Measurements from ENCODE around the gene PLA2G4E.

The PLA2G4E gene

DNA sequence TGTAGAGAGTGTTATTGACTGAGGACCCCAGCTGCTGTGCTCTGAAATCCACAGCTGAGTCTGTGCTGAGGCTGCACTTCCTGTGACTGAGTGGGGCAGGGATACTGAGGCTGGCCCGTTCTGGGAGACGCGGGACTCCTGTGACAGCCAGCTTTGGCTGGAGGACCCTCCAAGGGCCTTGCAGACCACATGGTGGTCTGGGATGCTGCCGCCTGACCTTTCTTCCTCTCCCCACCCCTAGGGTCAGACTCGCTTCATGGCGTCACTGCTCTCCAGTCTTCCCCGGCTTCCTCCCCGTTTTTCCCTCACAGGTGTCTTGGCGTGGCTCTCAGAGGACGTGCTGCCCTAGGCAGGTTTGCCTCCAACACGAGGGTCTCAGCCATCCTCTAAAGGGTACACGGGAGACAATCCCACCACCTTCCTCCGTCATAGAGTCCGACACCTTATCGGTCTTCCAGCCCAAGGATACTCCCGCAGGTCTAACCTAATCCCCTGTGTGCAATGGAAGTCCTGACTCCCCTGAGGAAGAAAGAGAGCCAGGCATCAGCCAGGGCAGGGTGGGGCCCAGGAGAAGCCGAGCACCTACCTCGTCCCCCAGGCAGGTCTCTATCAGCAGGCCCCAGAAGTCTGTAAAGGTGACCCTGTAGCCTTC is 28.6 kb downstream of the PLA2G4E start:
- DNase-seq: no peak

DNA sequence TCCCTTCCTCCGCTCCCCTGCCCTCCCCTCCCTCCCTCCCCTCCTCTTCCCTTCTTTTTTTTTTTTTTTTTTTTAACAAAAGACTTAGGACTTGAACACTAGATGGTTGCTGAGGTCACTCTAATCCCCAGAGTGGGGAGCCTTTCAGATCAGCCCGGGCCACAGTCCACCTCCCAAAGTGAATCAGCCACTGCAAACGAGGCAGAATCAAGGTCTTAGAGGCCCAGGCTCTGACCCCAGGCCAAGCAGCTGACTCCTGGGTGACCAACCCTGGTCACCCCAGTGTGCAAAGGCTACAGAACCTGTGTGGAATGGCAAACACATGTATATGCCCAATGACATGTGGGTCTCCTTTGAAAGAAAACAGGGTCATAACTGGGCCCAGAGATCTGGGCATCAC is 30.2 kb downstream of the PLA2G4E start:
- DNase-seq: no peak

DNA sequence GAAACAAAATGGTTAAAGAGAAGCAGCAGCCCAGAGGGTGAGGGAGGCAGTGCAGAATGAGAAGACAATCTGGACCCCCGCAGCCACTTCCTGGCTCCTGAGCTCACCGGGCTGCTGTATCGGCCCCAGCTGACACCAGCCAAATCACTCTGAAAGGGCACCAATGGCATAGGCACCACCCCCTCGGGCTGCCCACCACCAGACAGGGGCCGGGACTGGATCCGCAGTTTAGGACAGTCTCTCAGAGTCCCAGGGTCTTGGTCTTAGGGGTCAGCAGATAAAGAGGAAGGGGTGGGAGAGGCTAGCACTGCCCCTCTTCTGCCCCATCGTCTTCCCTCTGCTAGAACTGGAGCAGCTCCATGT is 30.6 kb downstream of the PLA2G4E start:
- no peak for DNase-seq

DNA sequence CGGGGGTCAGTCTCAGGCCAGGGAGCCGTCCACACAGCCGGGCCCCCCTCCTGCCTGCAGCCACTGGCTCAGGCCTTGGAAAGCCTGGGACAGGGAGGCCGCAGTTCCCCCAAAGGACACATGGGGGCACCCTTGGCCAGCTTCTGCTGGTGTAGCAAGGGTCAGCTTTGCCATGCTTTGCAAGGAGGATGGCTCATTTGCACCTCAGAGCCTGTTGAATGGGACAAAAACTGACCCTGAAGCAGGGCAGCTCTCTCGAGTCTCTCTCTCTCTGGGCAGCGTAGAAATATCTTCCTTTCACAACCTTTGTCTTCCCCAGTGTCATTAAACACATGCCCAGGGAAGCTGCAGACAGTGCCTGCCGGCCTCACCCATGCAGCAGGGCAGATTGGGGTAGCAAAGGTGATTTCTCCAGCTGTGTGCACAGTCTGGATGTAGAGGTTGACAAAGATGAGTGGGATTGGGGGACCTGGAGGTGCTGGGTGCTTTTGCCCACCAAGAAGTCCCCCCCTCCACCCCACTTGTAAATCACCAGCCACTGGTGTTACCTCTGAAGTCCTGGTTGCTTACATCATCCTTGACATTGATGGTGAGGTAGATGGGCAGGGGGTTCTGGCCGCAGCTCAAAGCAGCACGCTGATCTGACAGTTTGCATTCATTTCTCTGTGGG is 31.1 kb downstream of the PLA2G4E start:
- peak; percentile 90 for DNase-seq

DNA sequence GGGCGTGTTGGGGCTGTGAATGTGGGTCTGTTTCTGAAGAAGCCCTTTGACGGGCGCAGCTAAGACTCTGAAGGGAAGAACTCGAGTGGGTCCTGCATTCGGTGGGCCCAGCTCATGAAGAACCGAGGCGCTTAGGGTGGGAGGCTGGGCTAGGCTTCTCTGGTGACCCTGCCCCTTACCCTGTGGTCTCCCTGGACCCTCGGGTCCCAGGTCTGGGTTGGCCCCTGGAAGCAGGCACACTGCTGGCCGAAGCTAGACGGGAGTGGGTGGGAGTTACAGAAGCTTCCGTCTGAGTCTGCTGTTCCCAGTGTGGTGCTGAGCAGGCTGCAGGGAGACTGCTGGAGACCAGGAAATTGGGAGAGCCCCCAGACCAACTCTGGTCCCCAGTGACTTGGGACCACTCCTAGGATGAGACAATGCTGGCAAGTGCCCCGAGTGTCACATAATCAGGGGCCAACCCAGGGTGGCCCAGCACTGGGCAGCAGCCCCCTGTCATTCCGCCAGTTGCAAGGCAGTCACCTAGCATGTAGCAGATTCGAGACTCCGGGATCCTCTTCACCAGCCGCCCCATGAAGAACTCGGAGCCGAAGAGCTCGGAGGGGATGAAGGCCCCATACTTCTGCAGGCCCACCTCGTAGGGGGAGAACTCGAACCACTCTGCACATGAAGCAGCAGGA is 31.8 kb downstream of the PLA2G4E start:
- no peak for DNase-seq

DNA sequence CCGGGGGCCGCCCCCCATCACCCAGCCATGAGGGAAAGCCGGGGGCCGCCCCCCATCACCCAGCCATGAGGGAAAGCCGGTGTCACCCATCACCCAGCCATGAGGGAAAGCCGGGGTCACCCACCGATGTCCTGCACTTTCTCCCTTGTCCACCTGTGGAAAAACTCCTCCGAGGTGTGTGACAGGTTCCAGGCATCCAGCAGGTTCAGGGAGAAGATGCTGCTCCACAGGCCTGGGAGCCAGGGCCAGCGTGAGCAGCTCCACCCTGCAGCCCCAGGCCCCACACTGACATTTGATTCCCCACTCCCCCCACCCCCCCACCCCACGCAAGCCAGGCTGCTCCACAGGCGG is 32.9 kb downstream of the PLA2G4E start:
- no peak for DNase-seq

DNA sequence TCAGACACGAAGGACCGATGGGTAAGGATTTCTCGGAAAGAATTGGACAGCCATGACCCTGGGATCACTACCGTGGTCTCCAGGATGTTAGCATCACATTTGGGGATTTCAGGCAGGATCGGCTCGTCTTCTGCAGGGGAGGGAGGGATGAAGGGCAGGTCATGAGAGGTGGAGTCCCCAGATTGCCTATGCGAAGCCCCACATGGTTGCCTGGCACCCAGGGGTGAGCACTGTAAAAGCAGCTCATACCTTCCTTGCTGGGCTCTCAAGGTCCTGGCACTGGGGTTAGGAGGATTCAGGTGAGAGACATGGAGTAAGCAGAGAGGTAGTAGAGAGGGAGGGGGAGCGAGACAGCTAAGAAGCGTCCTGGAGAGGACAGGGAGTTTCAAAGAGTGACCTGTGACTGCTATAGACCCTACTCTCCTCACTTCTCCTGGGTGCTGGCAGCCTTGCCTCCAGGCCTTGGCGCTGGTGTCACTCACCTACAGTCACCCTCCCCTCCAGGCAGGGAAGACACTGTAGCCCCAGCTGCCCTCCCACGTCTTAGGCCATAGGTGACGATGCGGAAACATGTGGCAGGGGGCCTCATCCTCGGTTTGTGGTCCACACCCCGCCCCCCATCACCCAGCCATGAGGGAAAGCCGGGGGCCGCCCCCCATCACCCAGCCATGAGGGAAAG is 33.5 kb downstream of the PLA2G4E start:
- no peak for DNase-seq

DNA sequence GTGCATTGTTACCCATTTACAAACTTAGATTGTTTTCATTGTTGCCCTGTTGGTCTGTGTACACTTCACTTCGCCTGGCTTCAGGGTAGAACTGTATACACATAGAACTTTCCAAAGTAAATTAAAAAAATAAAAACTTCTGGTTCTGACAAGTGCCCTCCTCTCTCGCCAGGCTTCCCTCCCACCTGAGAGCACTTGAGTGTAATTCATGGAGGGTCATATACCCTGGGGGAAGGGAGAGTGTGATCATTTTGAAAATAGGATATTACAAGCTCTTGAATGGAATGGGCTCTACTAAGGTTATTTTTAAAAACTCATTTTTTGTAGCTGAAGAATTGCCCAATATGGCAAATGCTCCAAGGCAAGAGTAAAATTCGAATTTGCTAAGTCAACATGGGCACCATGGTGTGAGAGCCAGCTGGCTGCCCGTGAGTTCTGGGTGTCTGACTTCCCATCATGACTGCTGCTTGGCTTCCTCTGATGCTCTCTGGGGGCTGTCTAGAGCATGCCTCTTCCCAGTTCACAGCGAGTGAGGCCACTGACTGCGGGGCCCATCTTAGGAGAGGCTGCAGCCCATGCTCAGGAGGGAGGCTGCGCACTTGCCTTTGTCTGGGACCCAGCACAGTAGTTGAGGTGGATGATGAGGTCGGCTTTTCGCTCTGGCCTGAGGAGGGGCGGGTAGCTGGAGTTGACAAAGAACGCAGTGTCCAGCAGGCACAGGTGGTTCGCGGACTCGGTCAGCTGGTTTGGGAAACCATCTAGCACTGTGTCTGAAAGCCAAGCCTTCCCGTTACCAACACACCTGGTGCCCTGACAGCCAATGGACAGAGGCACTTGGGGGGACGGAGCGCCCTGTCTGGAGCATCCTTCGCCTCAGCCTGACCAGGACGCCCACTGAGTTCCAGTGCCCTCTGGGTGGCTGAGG is 35.3 kb downstream of the PLA2G4E start:
- no peak for DNase-seq

DNA sequence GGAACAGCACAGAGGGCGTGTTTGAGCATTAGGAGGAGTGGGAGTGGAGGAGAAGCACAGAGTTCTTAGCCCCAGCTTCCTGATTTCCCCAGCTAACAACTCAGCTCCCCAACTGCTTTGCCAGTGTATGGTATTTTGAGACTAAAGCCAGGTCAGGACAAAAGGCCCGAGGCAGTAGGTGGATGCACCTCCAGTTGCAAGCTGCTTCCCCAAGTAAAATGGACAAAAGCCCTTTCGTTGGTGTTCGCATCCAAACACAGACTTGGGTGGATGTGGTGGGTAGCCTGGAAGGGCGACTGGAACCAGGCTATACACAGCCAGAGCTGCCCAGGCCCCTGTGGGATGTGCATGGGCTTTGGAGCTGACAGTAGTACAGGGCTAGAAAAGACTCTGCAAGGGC is 36.2 kb downstream of the PLA2G4E start:
- no peak for DNase-seq

DNA sequence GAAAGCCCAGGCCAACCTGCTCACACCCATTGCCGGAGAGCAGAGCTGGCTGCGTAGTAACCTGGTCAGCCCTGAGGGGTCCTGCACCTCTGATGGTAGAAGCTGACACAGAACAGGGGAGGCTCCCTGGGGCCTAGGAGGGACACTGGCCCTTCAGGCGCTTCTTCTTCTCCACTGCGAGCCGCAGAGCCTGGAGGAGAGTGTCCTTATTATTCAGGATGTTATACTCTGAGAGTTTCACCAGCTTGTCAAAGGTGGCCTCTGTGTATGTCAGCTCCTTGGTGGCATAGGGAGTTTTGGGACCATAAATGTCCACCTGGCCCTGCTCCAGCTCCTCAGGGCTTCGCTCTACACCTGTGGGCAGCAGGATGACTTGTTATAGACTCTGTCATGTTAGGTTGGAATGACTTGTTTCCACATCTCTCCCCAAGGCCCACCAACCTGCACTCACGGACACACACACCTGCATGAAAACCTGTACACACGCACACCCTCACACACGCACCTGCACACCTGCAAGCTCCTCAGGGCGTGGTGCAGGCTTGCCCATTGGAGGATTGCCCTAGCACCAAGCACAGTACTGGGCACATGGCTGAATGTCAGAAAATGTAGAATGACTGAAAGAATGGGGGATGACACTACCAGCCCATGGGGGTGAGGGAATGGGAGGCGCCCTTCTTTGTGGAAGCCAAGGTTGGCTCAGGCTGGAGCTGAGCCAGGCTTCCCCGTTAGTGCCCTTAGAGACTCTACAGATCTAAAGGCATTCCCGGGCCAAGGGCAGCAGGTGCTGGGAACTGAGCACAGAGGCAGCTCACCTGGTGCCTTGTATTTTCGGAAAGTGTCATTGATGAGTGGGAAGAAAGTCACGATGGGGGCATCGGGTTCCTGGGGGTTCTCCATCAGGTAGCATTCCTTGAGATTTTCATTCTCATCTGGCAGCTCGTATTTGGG is 36.9 kb downstream of the PLA2G4E start:
- DNase-seq: no peak

DNA sequence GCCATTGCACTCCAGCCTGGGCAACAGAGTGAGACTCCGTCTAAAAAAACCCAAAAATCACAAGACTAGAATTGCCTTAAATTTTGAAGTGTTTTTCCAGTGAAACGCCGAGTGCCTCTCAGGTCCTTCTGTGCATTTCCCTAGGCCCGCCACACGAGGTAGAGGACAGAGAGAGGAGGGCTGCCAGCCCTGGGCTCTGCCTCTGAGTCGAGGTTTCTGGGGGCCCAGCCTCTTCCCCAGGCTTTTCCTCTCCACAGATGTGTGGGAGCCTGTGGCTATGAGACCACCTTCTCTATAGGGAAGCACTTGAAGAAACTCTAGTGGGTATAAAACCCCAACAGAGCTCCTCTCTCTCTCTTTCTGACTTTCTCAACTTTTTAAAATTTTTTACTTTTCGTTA is 37.6 kb downstream of the PLA2G4E start:
- no peak for DNase-seq

DNA sequence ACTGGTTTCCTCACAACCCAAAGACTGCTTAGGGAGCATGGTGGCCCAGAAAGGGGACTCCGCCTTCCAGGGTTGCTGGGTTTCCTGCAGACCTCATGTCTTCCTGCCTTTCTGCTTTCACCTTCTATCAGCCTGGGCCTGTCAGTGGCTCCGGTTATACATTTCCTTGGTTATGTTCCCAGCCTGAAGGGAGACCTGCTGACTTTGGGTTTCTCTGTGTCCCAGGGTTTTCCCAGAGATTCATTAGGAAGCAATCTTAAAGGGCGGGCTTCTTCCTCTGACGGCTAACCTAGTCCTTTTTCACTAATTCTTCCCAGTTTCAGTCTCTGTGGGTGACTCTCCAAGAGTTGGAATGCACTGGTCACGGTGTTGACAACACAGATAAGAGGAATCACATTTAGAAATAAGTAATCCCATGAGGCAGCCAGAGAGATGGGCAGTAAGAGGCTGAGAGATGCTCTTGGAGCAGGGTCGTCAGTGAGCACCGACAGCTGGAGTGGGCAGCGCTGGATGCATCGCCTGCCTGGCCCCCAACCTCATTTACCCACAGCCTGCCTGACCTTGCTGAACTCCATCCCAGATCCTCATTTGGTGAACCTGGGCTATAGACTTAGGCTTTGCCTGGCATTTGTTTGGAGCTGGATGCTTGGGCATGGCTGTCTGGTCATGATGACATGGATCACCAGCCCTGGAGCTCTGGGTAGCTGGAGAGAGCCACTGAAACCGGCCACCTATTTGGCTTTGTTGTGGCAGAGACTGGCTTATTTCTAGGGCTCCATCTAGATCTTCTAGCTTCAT is 38.5 kb downstream of the PLA2G4E start:
- no peak for DNase-seq

DNA sequence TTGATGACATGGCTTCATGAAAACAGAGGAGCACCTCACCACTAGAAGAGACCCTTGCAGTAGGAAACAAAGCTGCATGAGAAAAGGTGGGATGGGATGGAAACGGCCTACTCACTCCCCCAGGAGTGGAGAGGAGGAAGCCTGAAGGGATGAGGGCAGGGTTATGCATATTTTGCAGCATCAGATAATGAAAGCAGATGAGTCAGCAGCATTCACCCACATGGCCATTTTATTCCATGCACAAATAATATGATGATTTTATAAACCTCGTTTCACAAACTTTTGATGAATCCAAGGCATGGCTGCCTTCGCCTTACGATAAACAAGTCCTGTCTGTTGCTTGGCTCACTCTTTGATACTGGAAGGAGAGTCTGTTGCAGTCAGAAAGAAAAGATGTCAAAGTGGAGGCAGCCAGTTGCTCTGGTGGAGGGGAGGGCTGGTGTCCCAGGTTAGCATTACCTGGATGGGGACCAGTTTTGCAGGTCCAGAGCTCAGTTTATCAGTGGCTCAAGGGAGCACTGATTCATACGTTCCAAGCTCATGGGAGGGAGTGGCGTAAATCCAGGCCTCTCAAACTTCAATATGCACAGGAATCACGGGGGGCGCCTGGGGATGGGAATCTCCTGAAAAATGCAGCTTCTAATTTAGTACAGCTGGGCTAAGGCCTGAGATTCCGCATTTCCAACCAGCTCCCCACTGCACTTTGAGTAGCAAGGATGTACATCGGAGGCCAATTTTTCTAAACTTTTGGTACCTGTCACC is 39.3 kb downstream of the PLA2G4E start:
- no peak for DNase-seq

DNA sequence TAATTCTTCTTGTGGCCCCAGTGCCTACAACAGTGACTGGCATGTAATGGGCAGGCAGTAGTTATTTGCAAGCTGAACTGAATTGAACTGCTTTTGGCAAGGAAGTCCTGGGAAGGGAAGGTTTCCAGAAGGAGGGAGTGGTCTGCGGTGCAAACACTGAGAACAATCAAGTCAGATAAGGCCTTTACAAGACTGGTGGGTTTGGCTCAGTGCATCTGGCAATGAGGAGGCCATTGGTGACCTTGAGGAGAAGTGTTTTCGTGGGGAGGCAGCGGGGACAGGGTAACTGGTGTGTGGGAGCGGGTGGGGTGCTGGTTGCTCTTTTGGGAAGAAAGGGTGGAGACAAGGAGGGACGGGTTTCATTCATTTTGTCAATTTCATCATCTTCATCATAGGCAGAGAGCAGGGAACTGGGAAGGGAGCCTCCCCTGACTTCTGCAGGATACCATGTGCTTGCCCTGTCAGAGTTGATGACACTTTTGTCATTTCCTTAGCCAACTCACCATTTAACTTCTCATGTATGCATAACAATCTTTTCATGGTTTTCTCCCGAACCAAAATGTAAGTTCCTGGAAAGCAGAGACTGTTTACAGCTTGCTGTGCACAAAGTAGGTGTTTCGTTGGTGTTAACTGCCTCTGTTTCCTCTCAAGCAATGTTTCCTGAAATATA is 40.1 kb downstream of the PLA2G4E start:
- DNase-seq: no peak

DNA sequence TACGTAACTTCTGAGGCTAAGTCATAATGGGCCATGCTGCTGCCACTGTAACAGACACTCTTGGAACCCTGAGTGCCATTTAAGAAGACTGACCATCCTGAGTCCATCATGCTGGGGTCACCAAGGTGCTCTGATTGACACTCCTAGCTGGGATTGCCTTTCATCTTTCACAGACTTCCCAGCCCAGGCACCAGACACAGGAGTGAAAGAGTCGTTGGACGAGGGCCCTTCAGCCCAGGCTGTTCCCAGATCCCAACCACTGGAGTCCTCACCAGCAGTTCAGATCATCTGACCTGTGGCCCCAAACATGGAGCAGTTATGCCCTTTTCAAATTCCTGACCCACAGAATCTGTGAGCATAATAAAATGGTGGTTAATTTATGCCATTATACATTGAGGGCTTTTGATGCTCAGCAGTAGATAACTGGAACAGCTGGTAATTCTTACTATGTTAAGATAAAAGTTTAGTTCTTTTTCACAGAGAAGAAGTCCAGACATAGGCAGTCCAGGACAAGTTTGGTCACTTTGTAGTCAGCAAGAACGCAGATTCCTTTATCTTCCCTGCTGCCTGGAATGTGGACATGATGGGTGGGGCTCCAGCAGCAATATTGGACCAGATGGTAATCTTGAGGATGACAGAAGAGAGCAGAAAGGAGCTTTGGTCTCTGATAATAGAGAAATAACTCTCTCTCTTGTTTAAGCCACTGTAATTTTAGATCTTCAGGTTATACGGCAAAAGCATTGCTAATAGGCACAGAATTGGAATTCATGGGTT is 41.2 kb downstream of the PLA2G4E start:
- DNase-seq: no peak

DNA sequence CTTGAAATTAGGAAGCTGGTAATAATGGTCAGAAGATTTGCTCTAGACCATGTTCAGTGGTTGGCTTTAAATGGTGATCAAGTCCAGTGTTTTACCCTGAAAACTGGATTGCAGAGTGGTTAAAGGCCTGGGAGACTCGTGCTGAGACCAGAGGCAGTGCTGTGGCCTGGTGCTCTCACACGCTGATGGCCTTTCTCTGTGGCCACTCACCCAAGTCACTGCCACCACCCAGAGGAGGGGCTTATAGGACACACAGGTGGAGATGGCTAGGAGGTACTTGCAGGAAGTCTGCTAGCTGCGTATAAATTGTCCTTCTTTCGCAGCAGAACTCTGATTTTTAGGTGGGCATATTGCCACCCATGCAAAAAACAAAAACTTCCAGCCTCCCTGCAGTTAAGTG is 42.3 kb downstream of the PLA2G4E start:
- DNase-seq: no peak

DNA sequence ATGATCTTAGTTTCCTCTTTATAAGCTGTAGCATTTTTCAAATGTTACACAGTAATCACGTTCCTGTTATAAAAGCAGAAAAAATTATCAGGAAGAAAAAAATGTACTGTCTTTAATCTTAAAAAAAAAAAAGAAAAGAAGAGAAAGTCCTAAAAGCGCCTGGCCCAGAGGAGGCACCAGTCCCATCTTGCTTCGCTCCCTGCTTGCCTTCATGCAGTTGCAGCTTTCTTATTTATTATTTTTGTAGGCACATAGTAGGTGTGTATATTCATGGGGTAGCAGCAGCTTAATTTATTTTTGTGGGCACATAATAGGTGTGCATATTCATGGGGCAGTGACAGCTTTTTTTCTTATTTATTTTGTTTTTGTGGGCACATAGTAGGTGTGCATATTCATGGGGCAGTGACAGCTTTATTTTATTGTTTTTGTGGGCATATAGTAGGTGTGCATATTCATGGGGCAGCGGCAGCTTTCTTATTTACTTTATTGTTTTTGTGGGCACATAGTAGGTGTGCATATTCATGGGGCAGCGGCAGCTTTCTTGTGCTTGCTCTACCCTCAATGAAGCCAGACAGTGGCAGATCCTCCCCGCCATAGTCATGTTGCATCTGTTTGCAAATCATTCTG is 43.0 kb downstream of the PLA2G4E start:
- DNase-seq: no peak

DNA sequence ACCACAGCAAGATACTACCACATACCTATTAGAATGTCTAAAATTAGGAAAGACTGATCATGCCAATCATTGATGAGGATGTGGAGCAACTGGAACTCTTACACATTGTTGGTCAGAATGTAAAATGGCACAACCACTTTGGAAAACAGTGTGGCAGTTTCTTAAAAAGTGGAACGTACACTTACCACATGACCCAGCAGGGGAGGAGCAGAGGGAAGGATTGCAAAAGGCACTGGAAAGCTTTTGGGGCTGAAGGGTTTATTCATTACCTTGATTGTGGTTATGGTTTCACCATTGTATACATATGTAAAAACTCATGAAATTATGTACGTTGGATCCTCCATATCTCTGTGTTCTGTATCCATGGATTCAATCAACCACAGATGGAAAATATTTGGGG is 45.2 kb downstream of the PLA2G4E start:
- DNase-seq: no peak

Data from activated CD4-positive, alpha-beta T cell treated with anti-CD3 and anti-CD28 coated beads, Interleukin-2, Interleukin-6, amounts not matched to agents 100 ng/mL and 50 ng/mL, durations not matched to agents 16 hours and 8 hours (primary cell).